Astrocyte (in vitro differentiated cells and primary cell): ENCODE measurements around the gene GTPBP3.

Experiments
- EZH2 ChIP-seq: IDR thresholded peaks from 2 replicates; pipeline ENCODE4 v1.6.1; 2012; ENCODE audit warnings: mild to moderate bottlenecking, low read length, inconsistent platforms; ENCODE audit not compliant: insufficient read depth
- TF ChIP-seq, protein P1 (sequence below): IDR thresholded peaks from 2 replicates; pipeline ENCODE4 v1.5.1; 2011; ENCODE audit warnings: low read depth, mild to moderate bottlenecking, inconsistent platforms, low read length, moderate library complexity; ENCODE audit not compliant: insufficient read depth

DNA sequence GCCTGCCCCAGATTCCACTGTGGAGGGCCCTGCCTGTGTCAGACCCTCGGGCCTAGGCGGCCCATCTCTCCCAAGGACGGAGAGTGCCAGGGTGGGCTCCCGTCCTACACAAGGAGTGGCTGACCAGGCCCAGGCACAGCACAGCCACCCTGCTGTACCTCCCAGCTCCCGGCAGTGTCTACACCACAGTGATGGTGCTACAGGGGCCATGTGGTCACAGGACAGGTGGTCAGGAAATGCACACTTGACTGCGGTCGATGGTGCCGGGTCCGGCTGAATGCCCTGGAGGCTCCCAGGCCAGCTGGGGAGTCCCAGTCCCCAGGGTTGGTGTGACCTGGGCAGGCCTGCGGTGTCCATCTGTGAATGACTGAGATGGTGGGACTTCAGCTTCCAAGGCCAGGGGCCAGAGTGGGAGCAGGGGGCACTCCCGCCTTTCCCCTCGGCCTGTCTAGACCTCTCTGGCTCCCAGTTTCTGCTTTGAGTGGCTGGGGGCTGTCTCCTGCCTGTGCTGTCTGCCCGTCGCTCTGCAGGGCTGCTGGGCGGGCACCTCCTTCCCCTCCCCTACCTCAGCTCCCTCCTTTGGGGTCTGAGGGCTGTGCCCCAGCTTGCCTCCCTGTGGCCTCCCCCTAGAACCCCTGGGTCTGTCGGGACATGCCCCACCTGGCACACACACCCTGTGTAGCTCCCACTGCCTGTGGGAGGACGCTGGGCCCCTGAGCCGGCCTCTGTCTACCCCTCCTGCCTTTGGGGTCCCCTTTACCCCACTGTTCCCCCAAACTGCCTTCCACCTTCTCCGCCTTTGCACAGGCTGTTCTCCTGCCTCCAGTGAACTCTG, 15.5 kb upstream of the GTPBP3 start:
- TF ChIP-seq, protein P1, sequence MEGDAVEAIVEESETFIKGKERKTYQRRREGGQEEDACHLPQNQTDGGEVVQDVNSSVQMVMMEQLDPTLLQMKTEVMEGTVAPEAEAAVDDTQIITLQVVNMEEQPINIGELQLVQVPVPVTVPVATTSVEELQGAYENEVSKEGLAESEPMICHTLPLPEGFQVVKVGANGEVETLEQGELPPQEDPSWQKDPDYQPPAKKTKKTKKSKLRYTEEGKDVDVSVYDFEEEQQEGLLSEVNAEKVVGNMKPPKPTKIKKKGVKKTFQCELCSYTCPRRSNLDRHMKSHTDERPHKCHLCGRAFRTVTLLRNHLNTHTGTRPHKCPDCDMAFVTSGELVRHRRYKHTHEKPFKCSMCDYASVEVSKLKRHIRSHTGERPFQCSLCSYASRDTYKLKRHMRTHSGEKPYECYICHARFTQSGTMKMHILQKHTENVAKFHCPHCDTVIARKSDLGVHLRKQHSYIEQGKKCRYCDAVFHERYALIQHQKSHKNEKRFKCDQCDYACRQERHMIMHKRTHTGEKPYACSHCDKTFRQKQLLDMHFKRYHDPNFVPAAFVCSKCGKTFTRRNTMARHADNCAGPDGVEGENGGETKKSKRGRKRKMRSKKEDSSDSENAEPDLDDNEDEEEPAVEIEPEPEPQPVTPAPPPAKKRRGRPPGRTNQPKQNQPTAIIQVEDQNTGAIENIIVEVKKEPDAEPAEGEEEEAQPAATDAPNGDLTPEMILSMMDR: no peak
- no peak for TF ChIP-seq EZH2
